GM12874 (cell line): ENCODE data around the gene SYT1.

ENCODE experiments used
- CTCF ChIP-seq: IDR thresholded peaks from 2 replicates; pipeline ENCODE4 v1.5.1; 2011; ENCODE audit warnings: low read depth, mild to moderate bottlenecking, control low read depth, low read length, moderate library complexity; ENCODE audit not compliant: insufficient read depth

SYT1 gene

GRCh38 chr12:79415321-79415720, 550.7 kb downstream of the SYT1 start:
- TF ChIP-seq CTCF: no peak

GRCh38 chr12:79415746-79416435, 551.3 kb downstream of the SYT1 start:
- no peak for TF ChIP-seq CTCF

GRCh38 chr12:79420146-79420618, 555.6 kb downstream of the SYT1 start:
- no peak for TF ChIP-seq CTCF

DNA sequence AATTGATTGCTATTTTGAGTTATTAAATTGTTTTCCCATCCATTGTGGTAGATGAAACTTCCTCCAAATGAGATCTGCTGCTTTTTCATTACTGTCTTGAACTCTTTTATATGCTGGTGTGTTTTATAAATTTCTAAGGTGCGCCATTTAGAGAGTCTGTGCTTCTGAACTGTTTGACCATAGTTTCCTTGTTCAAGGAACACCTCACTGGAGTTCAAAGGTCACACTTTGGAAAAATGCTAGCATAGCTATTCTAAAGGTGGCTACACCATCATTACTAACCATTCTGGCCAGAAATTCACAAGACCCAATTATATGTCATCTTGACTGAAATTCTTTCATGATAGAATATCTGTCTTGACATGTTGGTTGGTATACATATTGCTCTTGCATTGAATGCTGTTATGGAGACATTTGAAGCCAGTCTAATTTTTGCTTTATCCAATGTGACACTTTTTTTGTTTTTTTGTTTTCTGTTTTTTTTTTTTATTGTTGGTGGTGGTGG, 556.7 kb downstream of the SYT1 start:
- TF ChIP-seq CTCF: no peak

DNA sequence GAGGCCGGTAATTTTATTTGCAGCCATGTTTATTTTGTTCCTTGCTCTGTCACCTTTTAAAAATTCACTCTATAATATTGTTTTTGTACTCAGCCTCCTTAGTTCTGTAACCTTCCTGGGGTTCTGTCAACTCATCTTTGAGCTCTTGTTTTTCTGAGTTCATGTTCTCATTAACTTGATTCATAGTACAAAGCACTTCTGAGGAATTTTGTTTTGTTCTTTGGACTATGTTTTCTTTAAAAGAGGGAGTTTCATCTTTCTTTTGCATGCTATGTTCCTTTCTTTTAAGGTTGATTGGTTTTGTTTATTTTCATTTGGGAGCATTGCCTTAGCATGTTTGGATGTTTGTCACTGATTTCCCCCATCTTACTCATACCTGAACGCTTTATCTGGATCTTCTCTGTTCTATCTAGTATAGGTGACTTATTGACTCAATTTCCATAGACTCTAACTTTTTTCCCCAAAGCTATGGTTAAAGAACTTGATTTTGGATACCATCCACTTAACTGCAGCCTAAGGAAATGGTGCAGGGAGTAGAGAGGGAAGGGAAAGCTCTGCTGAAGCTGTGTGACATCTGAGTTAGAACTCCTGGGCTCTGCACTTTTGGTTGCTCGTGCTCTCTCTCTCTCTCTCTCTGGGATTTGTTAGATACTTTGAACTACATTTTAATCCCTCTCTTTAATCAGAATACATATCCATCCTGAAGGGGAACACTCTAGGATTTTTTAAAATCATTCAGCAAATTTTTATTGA, 557.7 kb downstream of the SYT1 start:
- TF ChIP-seq CTCF: no peak

GRCh38 chr12:79423560-79423959, 559.0 kb downstream of the SYT1 start:
- TF ChIP-seq CTCF: no peak

DNA sequence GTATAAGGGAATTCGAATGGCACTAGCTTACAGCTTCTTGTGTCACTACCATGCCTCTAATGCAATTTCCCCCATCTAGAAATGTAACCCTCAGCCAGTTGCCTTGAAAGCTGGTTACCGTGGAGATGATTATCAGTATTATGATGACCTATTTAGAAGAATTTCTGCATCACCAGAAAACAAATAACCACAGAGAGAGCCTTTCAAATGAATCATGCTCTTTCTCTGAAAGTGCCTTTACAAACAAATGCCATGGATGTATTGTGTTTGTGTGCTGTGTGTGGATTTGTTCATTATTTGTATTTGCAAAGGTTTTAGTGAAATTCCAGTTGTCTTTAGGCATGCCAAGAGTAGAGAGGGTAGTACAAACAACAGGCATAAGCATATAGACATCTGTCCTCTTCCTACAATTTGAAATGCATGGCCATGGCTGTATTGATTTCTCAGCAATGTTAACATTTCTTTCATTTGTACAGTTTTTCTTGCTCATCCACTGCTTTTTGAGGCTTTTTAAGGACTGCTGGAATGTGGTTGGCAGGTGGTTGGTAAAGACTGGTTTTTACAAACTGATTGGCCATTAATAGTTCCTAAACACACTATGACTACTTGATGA, 559.6 kb downstream of the SYT1 start:
- TF ChIP-seq CTCF: no peak
